GM12878 (cell line): ENCODE results near the gene AMPD3. TPM values are rescaled to one million over a fixed set of nuclear protein-coding genes. Genes with fewer than 3 reads are reported as not detected.

ENCODE experiments used
- ATAC-seq: fragments of 200-7000 bp; cut with Tn5 transposase; 3 replicates; pipeline ENCODE4 v1.9.1; 2020; ENCODE audit warnings: mild to moderate bottlenecking, moderate library complexity
- BruUV-seq: library from RNA; stranded (reverse); fragments of 400-500 nt; replicated peaks from 2 replicates; lab custom pipeline; 2021; lab: Mats Ljungman, UMichigan
- CTCF ChIA-PET: fragments of 300-600 bp; sonication (Branson Sonifier 250); formaldehyde crosslinking; extraction: SDS; loops from one replicate; lab custom pipeline; 2021; ENCODE audit warnings: inconsistent platforms; lab: Yijun Ruan, JAX
- POLR2A ChIA-PET: fragments of 350-600 bp; formaldehyde crosslinking; extraction: SDS; loops from one replicate; lab custom pipeline; 2021; ENCODE audit warnings: inconsistent platforms; lab: Charles Lee
- RAD21 ChIA-PET: fragments of 300-600 bp; sonication (Branson Sonifier 250); formaldehyde crosslinking; loops from one replicate; lab custom pipeline; 2023; ENCODE audit warnings: antibody characterized with exemption; ENCODE audit not compliant: unreplicated experiment; lab: Charles Lee
- SMC1A ChIA-PET: fragments of 300-600 bp; sonication (Branson Sonifier 250); formaldehyde crosslinking; loops from one replicate; lab custom pipeline; 2023; ENCODE audit not compliant: unreplicated experiment, uncharacterized antibody; lab: Charles Lee
- DNase-seq: peaks from one replicate; pipeline ENCODE4 v3.0.0-alpha.2; 2011; ENCODE audit warnings: low read depth, low spot score
- FAIRE-seq: peaks from 3 replicates; lab custom pipeline; 2011; peaks lifted over from hg19 to GRCh38; lab: Jason Lieb, UNC
- H2AFZ ChIP-seq: 2 replicates; pipeline ENCODE4 v1.6.0; 2011; ENCODE audit warnings: low read depth, low read length, control low read depth; ENCODE audit not compliant: control insufficient read depth
- H3K27ac ChIP-seq: 2 replicates; pipeline ENCODE4 v1.5.1; 2011; ENCODE audit warnings: control low read depth; ENCODE audit not compliant: control insufficient read depth, insufficient read depth
- H3K27me3 ChIP-seq, 2 experiments: replicated peaks in 1 of 2; 2 replicates each; pipeline versions ENCODE4 v1.6.0 to v1.6.1; 2011; ENCODE audit warnings: low read length in 1 of 2; ENCODE audit not compliant: control insufficient read depth in 2 of 2, insufficient read depth in 2 of 2
- H3K36me3 ChIP-seq, 2 experiments: 2 replicates each; pipeline ENCODE4 v1.5.1; 2011; ENCODE audit warnings: low read length in 1 of 2; ENCODE audit not compliant: control insufficient read depth in 2 of 2, insufficient read depth in 2 of 2
- H3K4me1 ChIP-seq: 2 replicates; pipeline ENCODE4 v1.6.1; 2011; ENCODE audit warnings: mild to moderate bottlenecking, low read length, moderate library complexity, mixed read lengths; ENCODE audit not compliant: control insufficient read depth, insufficient read depth
- H3K4me2 ChIP-seq: 2 replicates; pipeline ENCODE4 v1.6.0; 2011; ENCODE audit warnings: control low read depth; ENCODE audit not compliant: control insufficient read depth, insufficient read depth
- H3K4me3 ChIP-seq: fragments of 200-600 bp; sonication (generic); 2 replicates; pipeline ENCODE4 v1.5.1; 2016
- H3K79me2 ChIP-seq: 2 replicates; pipeline ENCODE4 v1.6.0; 2011; ENCODE audit warnings: low read length; ENCODE audit not compliant: control insufficient read depth, insufficient read depth
- H3K9ac ChIP-seq: 2 replicates; pipeline ENCODE4 v1.8.0; 2011; ENCODE audit warnings: low read length, control low read depth, mixed read lengths; ENCODE audit not compliant: control insufficient read depth, insufficient read depth
- H3K9me3 ChIP-seq: replicated peaks from 3 replicates; pipeline ENCODE4 v1.5.1; 2011; ENCODE audit warnings: mild to moderate bottlenecking, low read length; ENCODE audit not compliant: control insufficient read depth, insufficient read depth
- H4K20me1 ChIP-seq: 2 replicates; pipeline ENCODE4 v1.6.0; 2011; ENCODE audit not compliant: control insufficient read depth, insufficient read depth
- BMI1 ChIP-seq: fragments of 450-650 bp; IDR thresholded peaks from 2 replicates; pipeline ENCODE4 v1.6.1; 2016; ENCODE audit warnings: mild to moderate bottlenecking, moderate library complexity, borderline replicate concordance
- BRCA1 ChIP-seq: IDR thresholded peaks from 2 replicates; pipeline ENCODE4 v1.6.1; 2011; ENCODE audit warnings: low read depth, low read length, improper control_type of control experiment
- CBX3 ChIP-seq: fragments of 200-600 bp; sonication (generic); IDR thresholded peaks from 2 replicates; pipeline ENCODE4 v1.6.1; 2016; ENCODE audit warnings: low read depth, borderline replicate concordance
- EZH2 ChIP-seq: IDR thresholded peaks from 2 replicates; pipeline ENCODE4 v1.6.1; 2012; ENCODE audit warnings: low read depth, mild to moderate bottlenecking, control low read depth, inconsistent platforms, low read length, borderline replicate concordance; ENCODE audit not compliant: control insufficient read depth
- RBBP5 ChIP-seq: fragments of 200-600 bp; sonication (generic); conservative IDR thresholded peaks from 2 replicates; pipeline ENCODE4 v1.6.1; 2016
- SUPT20H ChIP-seq: IDR thresholded peaks from 2 replicates; pipeline ENCODE4 v1.6.1; 2011; ENCODE audit warnings: low read depth, mild to moderate bottlenecking, low read length, moderate library complexity, borderline replicate concordance; ENCODE audit not compliant: control insufficient read depth
- WGBS: methylation state at CpG from one replicate; pipeline ENCODE4 v1.1.6; 2016; ENCODE audit warnings: low lambda C conversion rate; ENCODE audit not compliant: insufficient replicate concordance, insufficient coverage; ENCODE audit errors: missing lambda C conversion rate; 5-methylcytosine and 5-hydroxymethylcytosine counted together
- in situ Hi-C: fragments of 300-500 bp; cut with MboI; formaldehyde crosslinking; loops from 9 replicates; pipeline ENCODE4 v1.14.3; 2018; ENCODE audit warnings: mixed read lengths
- intact Hi-C: fragments of 100-400 bp; cut with micrococcal nuclease; formaldehyde crosslinking; loops from one replicate; pipeline ENCODE4 v1.14.2; 2022; ENCODE audit not compliant: unreplicated experiment
- polyA plus RNA-seq, 11 experiments: library from polyadenylated mRNA; depleted of rRNA in 4 of 11; unstranded in 6 of 11; stranded (reverse) in 5 of 11; fragments of >200 nt; fragmentation: Nextera tagmentation in 4 of 11; fragmentation: Illumina TruSeq in 1 of 11; extraction: Ambion mirVana in 4 of 11; extraction: Trizol in 1 of 11; gene quantifications; 1 replicate in 1 of 11; 2 replicates in 10 of 11; pipeline versions ENCODE4 v1.2.1 to v1.2.3, GENCODE V29; 2011 to 2016; ENCODE audit warnings: inconsistent platforms in 2 of 11, missing spikeins in 2 of 11, low read depth in 1 of 11
- total RNA-seq, 4 experiments: library from RNA; depleted of rRNA in 3 of 4; stranded (reverse); fragments of >200 nt in 3 of 4; fragmentation: Illumina TruSeq in 1 of 4; extraction: Trizol in 1 of 4; gene quantifications; 2 replicates each; pipeline versions ENCODE4 v1.2.1 to v1.2.3, GENCODE V29; 2013 to 2021
- TF ChIP-seq, protein P1 (sequence below): IDR thresholded peaks from 2 replicates; pipeline ENCODE4 v1.6.1; 2012; ENCODE audit warnings: low read depth, low read length, improper control_type of control experiment

AMPD3 gene
- total and polyA plus RNA-seq, 10 of the 15 experiments (the other 5 are each of a cell fraction or from before 2014, with no cell fraction given) = 5.6 to 28.6 (median 15.9) TPM

DNA sequence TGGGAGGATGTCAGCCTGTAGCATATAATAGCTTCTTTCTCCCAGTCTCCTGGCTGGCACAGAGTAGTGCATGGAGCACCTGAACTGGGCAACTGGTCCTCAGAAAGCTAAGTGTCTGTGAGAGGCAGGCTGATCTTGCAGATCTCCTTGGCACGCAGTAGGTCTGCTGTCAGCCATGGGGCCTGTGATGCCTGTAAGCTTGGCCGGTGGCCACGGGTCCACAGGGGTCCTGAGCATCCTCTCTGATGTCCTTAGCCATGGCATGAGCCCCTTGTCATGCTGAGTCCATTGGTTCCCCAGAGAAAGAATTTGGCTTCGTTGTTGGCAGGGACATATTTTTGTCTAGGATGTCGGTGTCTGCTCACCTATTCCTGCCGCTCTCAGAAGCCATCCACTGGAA, 25.0 kb downstream of the AMPD3 start:
- ChIA-PET SMC1A (interaction anchor here (0.9 to 2.5 kb wide), 4 partner anchors 8 to 45 kb away, joined by 3 to 9 read pairs (median 6); no protein-coding TSS in a partner anchor), CTCF (interaction anchor here (0.7 to 1.4 kb wide), 4 partner anchors 9 to 61 kb away, joined by 3 to 4 read pairs (median 4); partner anchors contain the start of gene RNF141), POLR2A (interaction anchor here (0.5 kb wide), 1 partner anchor 875 kb away, joined by 4 read pairs; no protein-coding TSS in a partner anchor), RAD21 (interaction anchor here (1.4 kb wide), 1 partner anchor 19 kb away, joined by 3 read pairs; no protein-coding TSS in a partner anchor)
- FAIRE-seq (no peak), ATAC-seq (no peak), DNase-seq (no peak)
- no peaks in the 10 kb centered on the region for H3K4me1 ChIP-seq
- no TSS peak for BruUV-seq
- intact Hi-C loops (no loop called here), in situ Hi-C loops (no loop called here)
- H4K20me1 ChIP-seq = no peaks in the 10 kb centered on the region; the same call in 1 of the 2 replicates
- H3K4me2 ChIP-seq = no peak overlapping the region
- no peaks in the 10 kb centered on the region for H3K79me2 ChIP-seq
- no peaks in the 10 kb centered on the region; a peak in 1 of 4 replicates for H3K27me3 ChIP-seq
- H3K4me3 ChIP-seq = no peak overlapping the region
- no peak overlapping the region for H3K9ac ChIP-seq
- H3K9me3 ChIP-seq = no peaks in the 10 kb centered on the region
- peaks cover 0 to 3% of the 10 kb centered on the region in 2 experiments; a peak in 3 of 4 replicates for H3K36me3 ChIP-seq
- H2AFZ ChIP-seq = no peak overlapping the region
- TF ChIP-seq BMI1 = no peak
- no peak for TF ChIP-seq BRCA1
- WGBS = 74% methylated on average over 6 of the region's 6 CpGs
- H3K27ac ChIP-seq = no peak overlapping the region

DNA sequence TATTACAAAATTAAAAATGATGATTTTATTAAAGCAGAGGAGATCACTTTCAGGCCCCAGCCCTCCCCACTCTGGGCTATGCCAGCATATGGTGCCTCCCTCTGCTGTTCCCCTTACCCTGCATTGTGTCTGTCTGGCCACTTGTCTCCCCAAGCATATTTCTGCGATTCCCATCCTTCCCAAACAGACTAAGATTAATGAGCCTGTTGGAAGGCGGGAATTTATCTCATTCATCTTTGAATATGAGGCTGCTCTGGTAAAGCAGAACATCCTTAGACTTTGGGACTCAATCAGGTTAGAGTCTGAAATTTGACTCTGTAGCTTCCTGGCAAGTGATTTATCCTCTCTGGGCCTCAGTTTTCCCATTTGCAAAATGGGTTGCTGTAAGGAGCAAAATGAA, 25.7 kb downstream of the AMPD3 start:
- intact Hi-C loops = no loop called here
- Histone ChIP-seq H2AFZ (no peak overlapping the region), H3K9me3 (no peaks in the 10 kb centered on the region), H4K20me1 (no peaks in the 10 kb centered on the region; the same call in 1 of the 2 replicates), H3K4me3 (no peak overlapping the region), H3K4me2 (no peak overlapping the region), H3K36me3 (peaks cover 0 to 3% of the 10 kb centered on the region in 2 experiments; a peak in 3 of 4 replicates), H3K4me1 (no peaks in the 10 kb centered on the region), H3K27ac (no peak overlapping the region), H3K9ac (no peak overlapping the region), H3K27me3 (no peaks in the 10 kb centered on the region; a peak in 1 of 4 replicates), H3K79me2 (no peaks in the 10 kb centered on the region)
- in situ Hi-C loops = no loop called here
- CTCF ChIA-PET = interaction anchor here (0.7 kb wide), 1 partner anchor 28 kb away, joined by 3 read pairs; no protein-coding TSS in a partner anchor
- BruUV-seq = no TSS peak
- 52% methylated on average over 2 of the region's 2 CpGs for WGBS
- RAD21 ChIA-PET = no interaction called here
- SMC1A ChIA-PET = interaction anchor here (2.5 kb wide), 1 partner anchor 20 kb away, joined by 9 read pairs; no protein-coding TSS in a partner anchor
- POLR2A ChIA-PET = no interaction called here
- FAIRE-seq (no peak), DNase-seq (no peak), ATAC-seq (no peak)
- TF ChIP-seq SUPT20H (no peak), CBX3 (no peak), EZH2 (no peak), RBBP5 (no peak)
- TF ChIP-seq, protein P1, sequence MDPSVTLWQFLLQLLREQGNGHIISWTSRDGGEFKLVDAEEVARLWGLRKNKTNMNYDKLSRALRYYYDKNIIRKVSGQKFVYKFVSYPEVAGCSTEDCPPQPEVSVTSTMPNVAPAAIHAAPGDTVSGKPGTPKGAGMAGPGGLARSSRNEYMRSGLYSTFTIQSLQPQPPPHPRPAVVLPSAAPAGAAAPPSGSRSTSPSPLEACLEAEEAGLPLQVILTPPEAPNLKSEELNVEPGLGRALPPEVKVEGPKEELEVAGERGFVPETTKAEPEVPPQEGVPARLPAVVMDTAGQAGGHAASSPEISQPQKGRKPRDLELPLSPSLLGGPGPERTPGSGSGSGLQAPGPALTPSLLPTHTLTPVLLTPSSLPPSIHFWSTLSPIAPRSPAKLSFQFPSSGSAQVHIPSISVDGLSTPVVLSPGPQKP = no peak
